NCI-H2227 (cell line): ENCODE data around the gene NDUFAF8.
A peak's percentile ranks its signal among the peaks of the same experiment; 100 is the strongest.
"Not testable (repeated sequence)": the region's sequence is repeated elsewhere in the genome, so short reads cannot be mapped to it uniquely, and the experiment has no call there.

ENCODE experiments used
- DNase-seq: peaks from one replicate; lab custom pipeline; 2025; ENCODE audit not compliant: unreplicated experiment; lab: John Stamatoyannopoulos, UW

Gene NDUFAF8

DNA sequence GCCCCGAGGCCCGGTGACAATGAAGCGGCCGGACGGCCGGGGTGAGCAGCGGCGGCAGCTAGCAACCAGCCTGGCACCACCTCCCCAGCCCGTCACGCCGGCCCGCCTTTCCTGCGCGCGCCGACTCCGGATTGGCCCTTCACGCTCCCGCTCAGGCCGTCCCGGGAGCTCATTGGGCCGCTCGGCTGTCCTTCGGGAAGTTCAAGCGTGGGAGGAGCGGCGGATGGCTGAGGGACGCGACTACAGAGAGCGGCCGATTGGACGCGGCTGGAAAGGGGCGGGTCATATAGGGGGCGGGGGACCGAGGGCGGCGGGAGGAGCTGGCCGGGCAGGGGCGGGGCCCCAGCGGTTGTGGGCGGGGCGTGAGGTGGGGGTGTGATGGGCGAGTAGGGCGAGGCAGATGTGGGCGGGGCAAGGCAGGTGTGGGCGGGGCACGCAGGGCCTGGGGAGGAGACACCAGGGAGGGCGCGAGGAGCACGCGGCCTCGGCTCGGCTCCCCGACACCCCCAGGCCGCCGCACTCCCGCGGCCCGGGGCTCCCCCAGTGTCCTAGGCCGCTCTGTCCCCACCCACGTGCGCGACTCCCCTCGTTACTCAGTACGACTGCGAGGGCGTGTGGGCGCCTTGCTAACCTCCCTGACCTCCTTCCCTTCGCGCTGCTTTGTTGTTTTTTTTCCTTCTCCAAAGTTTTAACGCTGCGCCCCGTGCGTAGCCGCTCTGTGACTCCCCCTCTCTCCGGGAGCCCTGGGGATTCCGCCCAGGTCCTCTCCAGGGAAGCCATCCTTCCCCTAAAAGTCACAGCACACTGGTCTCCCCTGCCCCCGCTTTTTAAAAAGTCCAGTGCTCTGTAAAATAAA lies 16.0 kb upstream of the NDUFAF8 start, which contains the start of gene CEP131:
TSS of gene CEP131 (minus strand) at position 60 of the 856 bp plus-strand sequence. CDS start 2,909 bp downstream, outside the sequence.
- peak; percentile 99 for DNase-seq

DNA sequence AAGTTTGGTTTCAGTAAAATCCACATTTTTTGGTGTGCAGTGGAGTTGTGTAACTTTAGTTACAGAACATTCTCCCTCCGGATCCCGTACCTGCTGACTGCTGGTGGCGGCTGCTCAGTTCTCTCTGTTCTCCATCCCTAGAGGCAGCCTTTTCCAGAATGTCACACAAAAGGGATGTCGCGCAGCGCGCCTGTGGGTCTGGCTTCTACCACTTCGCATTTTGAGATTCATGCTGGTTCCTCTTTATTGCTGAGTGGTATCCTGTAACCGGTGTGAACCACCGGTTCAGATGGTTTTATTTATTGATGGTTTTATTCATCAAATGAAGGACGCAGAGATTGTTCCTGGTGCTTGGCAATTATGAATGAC lies 15.4 kb upstream of the NDUFAF8 start:
- DNase-seq, result peak; percentile 30

DNA sequence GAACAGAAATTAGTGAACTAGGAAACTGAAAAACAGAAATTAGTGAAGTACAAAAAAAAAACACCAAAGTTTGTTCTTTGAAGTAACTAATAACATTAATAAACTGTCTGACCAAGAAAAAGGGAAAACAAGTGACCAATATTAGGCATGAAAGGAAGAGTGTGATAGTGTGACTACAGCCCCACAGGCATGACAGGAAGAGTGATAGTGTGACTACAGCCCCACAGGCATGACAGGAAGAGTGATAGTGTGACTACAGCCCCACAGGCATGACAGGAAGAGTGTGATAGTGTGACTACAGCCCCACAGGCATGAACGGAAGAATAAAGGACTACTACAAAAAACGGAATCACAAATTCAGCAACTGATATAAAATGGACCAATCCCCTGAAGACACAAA lies 11.5 kb upstream of the NDUFAF8 start:
- not testable (repeated sequence) for DNase-seq

DNA sequence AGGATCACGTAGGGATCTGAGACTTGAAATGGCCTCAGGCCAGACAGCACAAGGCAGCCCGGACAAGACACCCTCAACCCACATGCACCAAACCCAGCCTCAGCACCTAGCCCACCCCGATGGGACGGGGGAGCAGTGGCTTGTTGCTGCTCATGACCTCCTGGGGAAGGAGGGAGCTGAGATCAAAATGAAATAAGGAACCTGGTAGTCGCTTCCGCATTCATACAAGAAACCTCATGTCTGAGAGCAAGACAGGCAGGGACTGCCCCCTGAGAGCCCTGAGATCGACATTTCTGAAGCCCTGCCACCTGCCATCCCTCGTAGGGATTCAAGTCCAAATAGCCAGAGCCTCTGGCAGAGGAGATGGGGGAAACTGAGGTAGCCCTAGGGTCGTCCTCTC lies 10.7 kb upstream of the NDUFAF8 start:
- no peak for DNase-seq

DNA sequence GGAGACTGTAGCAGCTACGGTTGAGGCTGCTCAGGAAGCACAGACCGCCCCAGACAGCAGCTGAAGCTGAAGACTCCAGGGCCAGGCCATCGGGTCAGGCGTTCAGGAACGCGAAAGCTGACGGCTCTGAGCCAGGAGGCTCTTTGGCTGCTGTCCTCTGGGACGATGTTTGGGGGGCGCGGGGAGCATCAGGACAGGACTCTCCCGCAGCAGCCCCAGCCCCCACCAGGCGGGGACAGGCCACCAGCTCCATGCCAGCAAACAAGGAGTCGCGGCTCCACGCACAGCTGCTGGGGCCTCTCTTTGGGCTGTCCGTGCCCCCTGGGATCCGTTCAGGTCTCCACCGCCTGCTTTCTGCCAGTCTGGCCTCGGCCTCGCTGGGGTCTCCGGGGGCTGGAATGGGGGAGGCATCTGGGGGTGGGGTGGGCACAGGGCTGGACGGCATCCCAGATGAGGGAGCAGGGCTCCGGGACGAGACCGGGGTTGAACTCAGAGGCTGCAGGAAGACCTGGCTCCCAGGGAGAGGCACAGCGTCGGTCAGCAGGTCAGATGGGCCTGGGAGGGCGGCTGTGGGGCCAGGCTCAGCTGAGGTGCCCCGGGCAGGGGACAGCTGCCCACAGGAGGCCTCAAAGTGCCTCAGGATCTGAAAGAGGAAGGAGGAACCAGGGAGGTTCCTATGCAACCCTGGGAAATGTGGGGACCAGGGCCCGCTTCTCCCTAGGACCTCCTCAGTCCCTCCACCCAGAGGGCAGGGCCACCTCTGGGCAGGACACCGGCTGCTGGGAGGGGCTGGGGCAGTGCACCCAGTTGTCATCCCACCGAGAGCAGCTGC lies 10.1 kb upstream of the NDUFAF8 start:
- no peak for DNase-seq

DNA sequence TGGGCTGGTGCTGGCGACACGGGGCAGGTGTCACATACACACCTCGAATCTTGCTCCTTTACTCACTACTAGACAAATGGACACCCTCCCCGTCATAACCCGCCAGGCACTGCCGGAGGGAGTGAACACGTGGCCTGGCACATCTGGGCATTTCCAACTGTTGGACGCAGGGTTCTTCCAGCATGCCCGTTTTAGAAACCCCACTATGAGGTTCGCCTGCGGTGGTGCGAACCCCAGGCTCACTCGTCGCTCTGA lies 9.5 kb upstream of the NDUFAF8 start:
- DNase-seq, result no peak

DNA sequence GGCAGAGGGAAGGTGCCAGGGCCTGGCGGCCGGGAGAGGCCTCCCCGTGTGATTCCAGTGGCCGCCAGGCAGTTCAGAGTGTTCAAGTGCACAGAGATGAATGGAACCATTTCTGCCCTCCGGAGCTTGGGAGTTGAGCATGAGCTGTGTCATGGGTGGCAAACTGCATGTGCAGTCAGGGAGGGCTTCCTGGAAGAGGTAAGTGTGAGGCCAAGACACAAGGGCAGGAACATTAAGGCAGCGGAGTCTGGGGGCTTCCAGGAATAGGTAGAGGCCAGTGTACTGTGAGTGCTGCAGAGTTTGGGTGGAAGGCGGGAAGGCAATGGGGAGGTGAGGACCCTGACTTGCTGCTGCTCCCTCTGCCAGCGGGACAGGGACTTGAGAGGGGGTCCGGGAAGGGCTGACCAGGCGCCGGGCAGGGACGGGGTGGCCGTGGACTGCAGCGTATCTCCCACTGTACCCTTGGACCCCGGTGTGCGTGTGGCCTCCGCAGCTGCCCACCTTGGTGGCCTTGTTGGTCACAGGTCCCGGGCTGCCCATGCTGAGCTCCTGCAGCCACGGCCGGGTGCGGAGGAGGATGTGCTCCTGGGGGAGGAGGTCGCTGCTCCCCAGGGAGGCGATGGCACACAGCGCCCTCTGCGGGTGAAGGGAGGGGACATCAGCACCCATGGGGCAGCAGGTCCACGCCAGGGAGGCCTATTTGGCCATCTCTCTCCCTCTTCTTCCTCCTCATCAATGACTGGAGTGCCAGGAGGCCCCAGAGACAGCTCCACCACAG lies 8.9 kb upstream of the NDUFAF8 start:
- no peak for DNase-seq

DNA sequence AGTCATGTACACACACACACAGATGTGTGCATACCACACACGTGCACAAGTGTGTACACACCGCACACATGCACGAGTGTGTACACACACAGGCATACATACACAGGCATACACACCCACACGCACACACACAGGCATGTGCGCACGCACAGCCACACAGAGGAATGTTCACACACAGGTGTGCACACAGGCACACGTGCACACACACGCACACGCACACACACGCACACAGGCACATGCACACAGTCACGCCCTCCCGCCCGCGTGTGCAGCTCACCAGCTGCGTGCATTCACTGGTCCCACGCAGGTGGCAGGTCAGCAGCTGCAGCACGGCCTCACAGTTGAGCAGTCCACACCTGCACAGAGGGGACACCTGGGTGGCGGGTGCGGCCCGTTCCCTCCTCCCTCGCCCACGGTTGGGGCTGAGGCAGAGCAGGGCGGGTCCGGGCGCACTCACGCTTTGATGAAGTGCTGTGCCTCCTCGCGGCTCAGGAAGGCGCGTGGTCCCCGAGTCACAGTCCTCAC lies 7.9 kb upstream of the NDUFAF8 start:
- no peak for DNase-seq

DNA sequence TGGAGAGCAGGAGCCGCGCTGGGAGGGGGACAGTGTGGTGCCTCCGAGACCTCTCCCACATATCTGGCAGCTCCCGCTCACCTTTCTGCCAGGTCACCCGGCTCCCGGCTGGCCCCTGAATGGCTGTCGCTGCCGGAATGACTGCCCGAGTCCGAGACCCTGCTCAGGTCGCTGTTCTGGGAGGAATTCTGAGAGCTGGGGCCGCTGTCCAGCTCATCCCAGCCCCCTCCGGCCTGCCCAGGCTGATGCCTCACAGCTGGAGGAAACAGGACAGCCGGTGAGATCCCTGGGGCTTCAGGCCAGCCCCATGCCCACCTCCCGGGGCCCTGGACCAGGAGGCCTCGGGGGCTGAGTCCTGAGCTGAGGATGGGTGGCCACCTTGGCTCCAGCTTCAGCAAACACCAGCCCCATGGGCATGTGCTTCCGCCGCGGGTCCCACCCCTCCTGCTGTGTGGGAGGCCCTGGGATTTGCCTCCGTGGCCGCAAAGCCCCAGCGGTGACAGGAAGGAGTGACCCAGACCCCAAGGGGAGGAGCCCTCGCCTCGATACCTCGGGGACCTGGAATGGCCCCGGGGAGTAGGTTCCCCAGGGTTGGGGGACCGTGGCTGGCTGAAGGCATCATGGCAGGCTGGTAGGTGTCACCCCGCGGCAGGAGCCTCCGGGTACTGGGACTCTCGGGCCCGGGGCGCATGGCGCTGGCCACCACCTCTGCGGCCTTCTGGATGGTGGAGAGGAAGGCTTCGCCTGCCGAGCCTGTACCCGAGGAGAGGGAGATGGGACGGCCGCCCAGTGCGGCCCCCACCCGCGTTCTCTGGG lies 7.1 kb upstream of the NDUFAF8 start:
- DNase-seq, result no peak

DNA sequence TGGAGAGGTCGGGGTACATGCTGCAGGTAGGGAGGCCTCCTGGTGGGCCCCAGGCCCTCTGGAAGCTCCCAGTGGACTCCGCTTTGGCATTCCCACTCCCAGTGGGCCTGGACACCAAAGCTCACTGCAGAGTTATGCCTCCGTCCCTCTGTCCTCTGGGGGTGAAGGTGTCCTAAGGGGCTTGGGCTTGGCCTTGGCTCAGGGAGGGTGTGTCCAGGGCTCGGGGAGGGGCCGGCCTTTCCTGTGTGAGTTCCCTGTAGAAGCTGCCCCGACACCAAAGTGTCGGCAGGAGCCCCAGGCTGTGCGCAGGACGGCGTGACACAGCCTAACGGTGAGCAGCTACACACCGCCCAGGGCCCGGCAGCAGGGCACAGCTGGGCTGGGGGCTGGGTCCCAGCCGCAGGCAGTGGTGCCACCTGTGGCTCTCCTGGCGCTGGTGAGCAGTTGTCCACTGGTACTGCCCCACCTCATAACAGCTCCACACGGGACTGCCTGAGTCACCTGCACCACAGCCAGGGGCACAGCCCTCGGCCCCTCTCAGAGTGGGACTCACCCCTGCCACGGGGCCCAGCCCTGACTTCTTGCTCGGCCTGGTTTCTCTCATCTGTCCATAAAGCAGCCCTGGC lies 6.4 kb upstream of the NDUFAF8 start:
- no peak for DNase-seq

DNA sequence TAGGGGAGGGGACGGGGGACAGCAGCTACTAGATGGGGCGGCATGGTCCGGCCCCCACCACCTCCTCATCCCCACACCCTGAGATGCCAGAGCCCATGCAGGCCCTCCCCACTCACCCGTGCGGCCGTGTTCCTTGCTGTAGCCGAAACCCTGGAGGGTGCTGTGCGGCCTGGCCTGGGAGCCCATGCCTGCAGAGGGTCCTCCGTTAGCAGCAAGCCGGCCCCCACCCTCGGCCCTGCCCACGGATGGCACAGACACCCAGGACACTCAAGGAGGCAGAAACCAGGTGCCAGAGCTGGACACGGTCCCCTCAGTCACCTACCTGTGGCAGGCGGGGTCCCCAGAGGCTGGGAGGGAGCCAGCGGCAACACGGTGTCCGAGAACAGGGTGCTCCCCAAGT lies 5.8 kb upstream of the NDUFAF8 start:
- no peak for DNase-seq

DNA sequence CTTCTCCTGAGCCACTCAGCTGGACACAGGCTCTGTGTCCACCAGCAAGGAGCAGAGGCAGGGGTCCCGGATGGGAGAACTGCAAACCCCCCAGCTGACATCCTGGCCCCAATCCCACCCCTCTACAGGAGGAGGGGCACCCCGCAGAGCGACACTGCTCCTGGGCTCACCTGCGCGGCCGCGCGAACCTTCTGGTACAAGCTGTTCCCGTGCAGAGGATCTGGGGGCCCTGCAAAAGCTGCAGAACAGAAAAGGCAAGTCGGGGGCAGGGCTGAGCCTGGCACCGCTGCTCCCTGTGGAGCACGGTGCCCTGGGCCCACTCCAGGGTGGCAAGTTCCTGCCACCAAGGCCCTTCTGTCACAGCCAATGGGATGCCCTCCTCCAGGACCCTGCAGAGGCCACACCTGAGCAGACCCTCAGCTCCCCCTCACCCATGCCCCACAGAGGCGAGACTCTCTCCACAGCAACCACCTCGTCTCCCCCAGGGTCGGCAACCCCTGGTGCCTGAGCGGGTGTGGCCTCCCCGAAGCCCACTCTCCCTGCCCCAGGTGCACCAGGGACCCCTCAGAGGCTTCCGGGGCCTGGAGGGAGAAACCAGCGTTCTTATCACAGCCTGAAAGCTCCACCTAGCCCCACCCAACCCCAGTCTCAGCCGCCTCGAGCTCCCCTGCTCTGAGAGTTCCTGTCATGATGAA lies 5.2 kb upstream of the NDUFAF8 start:
- no peak for DNase-seq

DNA sequence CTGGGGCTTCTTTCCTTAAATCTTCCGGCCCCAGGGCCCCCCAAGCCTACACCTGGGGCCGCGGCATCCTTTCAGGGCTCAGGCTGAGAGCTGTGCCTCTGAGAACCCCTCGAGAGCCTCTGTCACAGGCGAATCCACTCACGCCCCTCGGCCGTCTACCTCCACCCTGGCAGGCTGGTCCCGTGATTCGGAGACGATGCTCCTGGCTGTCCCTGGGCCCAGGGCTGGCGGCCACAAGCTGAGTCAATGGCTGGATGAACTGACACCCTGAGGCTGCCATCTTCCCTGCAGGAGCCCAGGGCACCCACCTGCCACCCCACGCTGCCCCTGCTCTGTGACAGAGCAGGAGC lies 4.6 kb upstream of the NDUFAF8 start:
- no peak for DNase-seq

DNA sequence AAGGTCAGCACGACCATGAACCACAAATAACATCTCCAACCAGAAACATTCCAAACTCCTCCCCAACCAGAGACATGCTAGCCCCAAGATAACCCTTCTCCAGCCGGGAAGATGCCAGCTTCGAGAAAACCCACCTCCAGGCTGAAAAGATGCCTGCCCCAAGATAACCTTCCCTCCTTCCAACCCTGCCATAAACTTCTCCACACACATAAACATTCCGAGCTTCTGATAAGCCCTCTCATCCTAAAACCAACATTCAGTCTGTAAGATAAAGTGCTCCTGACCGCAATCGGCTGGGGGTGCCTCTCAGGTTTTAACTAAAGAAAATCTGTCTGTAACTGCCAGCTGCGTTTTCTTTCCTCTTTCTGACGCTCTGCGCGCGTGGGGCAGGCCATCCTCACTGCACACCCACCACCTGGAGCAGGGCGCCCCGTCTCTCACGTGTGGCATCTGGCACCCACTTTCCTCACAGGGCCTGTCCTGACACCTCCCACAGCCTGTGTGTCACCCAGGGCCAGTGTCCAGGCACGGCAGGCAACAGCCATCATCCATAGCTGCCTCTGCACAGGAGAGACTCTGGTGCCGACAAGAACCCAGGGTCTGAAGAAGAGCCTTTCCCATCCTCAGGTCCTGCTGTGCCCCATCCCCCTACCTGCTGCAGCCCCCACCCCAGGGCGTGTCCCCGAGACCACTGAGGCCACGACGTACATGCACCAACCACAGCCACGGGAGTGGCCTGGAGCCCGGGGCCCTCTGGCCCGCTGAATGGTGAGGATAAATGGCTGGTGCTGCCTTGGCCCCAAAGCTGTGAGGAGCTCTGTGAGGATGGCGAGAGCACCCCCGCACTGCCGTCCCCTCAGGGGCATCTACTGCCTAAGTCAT lies 3.9 kb upstream of the NDUFAF8 start:
- DNase-seq, result no peak

DNA sequence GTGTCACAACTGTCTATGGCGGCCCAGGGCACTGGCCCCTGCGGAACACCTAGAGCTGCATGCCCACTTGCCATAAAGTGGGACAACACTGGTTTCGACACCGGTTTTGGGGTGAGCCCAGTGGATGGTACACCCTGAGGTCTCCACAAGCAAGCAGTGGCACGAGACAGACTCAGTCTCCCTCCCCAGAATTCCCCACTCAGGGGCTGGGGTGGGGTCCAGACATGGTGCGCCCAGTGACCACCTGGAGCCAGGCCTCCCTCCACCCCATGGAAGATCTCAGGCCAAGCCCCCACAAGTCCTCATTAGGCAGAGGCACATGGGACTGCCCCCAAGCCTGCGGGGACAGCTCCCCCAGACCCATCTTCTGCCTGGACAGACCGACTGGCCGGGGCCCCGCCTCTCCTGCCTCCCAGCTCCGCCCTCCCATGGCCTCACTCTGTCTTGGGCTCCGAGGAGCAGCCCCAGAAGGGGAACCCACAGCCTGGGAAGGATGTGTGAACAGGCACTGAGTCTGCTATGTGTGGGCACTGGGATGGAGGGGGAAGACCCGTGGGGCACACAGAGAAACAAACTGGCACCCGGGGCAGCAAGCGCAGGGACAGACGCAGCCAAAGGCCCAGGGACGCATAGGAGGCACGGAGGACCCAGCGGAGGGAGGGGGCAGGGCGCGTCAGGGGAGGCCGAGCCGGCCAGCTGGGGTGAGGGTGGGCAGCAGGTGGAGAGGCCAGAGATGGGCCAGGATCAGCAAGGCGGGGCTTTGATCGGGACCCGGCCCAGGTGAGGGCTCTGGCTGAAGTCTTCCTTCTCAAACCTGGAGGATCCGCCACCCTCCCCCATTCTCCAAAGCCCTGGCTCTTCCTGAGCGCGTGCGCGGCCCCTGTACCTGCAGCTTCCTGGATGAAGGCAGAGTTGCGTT lies 3.0 kb upstream of the NDUFAF8 start:
- no peak for DNase-seq

DNA sequence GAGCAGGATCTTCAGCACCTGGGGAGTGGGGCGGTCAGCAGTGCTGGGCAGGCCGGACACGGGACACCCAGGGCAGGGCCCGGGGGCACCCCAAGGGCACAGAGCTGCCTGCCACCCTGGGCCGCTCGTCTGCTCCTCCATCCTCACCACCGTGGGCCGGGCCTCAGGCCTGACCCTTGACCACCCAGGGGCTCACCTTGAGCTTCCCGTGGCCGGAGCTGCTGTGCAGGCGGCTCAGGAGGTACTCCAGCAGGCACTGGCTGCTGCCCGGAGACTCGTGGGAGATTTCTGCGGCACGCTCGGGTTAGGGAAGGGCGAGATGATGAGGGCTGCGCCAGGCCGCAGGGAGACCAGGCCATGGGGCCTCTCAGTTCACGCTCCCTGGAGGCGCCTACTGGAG lies 2.3 kb upstream of the NDUFAF8 start:
- no peak for DNase-seq

DNA sequence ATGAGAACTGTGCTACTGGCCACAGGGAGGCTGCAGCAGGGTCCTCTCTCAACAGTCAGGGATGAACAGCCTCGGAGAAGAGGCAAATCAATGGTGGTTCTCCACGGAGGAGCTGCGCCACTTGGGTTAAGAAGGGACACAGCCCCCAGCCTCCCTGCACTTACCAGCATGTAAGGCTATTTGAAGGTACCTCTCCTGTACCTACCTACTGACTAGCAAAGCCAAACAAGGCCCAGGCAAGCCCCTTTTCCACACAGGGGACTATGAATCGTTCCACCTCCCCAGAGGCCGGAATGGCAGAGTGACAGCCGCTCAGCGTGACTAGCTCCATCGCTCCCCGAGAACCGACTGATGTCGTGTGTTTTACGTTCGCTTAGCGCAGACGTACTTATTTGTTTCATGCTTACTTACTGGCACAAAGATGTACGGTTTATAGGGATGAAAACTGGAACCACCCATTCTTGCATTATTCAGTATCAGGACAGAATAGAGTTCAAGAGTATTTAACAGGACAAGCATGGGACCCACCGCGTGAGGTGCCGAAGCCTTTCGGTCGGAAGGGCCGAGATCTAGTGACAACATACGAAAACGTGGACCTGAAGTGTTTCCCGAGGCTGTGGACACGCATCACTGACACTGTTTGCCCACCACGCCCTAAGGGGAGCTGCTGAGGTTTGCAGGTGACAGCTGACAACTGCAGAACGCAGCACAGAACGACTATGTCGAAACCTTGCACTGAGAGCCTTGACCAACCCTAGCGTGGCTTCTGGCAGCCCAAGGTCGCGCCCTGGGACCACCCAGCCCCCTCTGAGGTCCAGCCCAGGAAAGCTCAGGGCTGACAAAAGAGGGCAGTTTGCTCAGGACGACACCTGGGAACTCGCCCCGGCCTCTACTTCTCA lies 1.3 kb upstream of the NDUFAF8 start:
- no peak for DNase-seq
